B cell (primary cell): ENCODE results near the gene ZEB1.

Experiments
- CTCF ChIP-seq: fragments of 200-600 bp; IDR thresholded peaks from one replicate; pipeline ENCODE4 v1.8.0; 2022; ENCODE audit warnings: antibody characterized with exemption, mild to moderate bottlenecking
- EZH2 ChIP-seq: IDR thresholded peaks from 2 replicates; pipeline ENCODE4 v1.6.1; 2012; ENCODE audit warnings: borderline replicate concordance, low read depth, mild to moderate bottlenecking, moderate library complexity, low read length; ENCODE audit not compliant: insufficient read depth, poor library complexity, severe bottlenecking

- no peak for TF ChIP-seq CTCF
- no peak for TF ChIP-seq EZH2
Observed at GRCh38 chr10:31272841-31273240, 46.2 kb upstream of the ZEB1 start.
